H1 (cell line): ENCODE measurements around the gene PNMA8C.

ENCODE experiments used
- CBX8 ChIP-seq: fragments of 300-800, 300-1000 bp; sonication (generic); IDR thresholded peaks from 2 replicates; pipeline ENCODE4 v1.7.1; 2016; ENCODE audit warnings: low read depth, low read length, borderline replicate concordance
- FOSL1 ChIP-seq: IDR thresholded peaks from 2 replicates; pipeline ENCODE4 v1.6.1; 2011; ENCODE audit warnings: mild to moderate bottlenecking, low read depth, low read length, moderate library complexity; ENCODE audit not compliant: insufficient read depth
- HDAC2 ChIP-seq, 2 experiments: fragments of 300-600 bp in 1 of 2; sonication (generic) in 1 of 2; IDR thresholded peaks; 2 replicates each; pipeline ENCODE4 v1.6.1; 2011 to 2012; ENCODE audit warnings: low read depth in 2 of 2, low read length in 2 of 2, mild to moderate bottlenecking in 2 of 2, moderate library complexity in 2 of 2, borderline replicate concordance in 1 of 2, inconsistent platforms in 1 of 2
- HDAC6 ChIP-seq: IDR thresholded peaks from one replicate; pipeline ENCODE4 v1.7.1; 2012; ENCODE audit warnings: low read depth, mild to moderate bottlenecking, inconsistent platforms, low read length, moderate library complexity
- NRF1 ChIP-seq: IDR thresholded peaks from 2 replicates; pipeline ENCODE4 v1.6.1; 2011; ENCODE audit warnings: mild to moderate bottlenecking, low read depth, low read length, improper control_type of control experiment
- POLR2A ChIP-seq, 2 experiments: IDR thresholded peaks; 1 replicate in 1 of 2; 2 replicates in 1 of 2; pipeline ENCODE4 v1.6.1; 2011; ENCODE audit warnings: low read depth in 2 of 2, low read length in 2 of 2, mild to moderate bottlenecking in 2 of 2; ENCODE audit errors: control extremely low read depth in 1 of 2
- POLR2AphosphoS5 ChIP-seq: IDR thresholded peaks from 2 replicates; pipeline ENCODE4 v1.6.1; 2011; ENCODE audit warnings: low read depth, low read length
- RAD21 ChIP-seq, 2 experiments: IDR thresholded peaks in 1 of 2; conservative IDR thresholded peaks in 1 of 2; 2 replicates each; pipeline ENCODE4 v1.6.1; 2011; ENCODE audit warnings: low read depth in 2 of 2, low read length in 2 of 2, improper control_type of control experiment in 1 of 2, inconsistent platforms in 1 of 2, mild to moderate bottlenecking in 1 of 2, moderate library complexity in 1 of 2
- RFX5 ChIP-seq: IDR thresholded peaks from 2 replicates; pipeline ENCODE4 v1.6.1; 2011; ENCODE audit warnings: low read depth, low read length, improper control_type of control experiment, borderline replicate concordance
- SUZ12 ChIP-seq: fragments of 200-600 bp; sonication (generic); IDR thresholded peaks from 2 replicates; pipeline ENCODE4 v1.6.1; 2012; ENCODE audit warnings: mild to moderate bottlenecking, inconsistent platforms, low read length, moderate library complexity, mixed read lengths
- TAF1 ChIP-seq: IDR thresholded peaks from 2 replicates; pipeline ENCODE4 v1.6.1; 2011; ENCODE audit warnings: mild to moderate bottlenecking, low read depth, low read length
- TF ChIP-seq, protein P1 (sequence below), 3 experiments: IDR thresholded peaks; 1 replicate in 2 of 3; 2 replicates in 1 of 3; pipeline versions ENCODE4 v1.5.1 to v1.6.1; 2011; ENCODE audit warnings: low read length in 3 of 3, mild to moderate bottlenecking in 3 of 3, inconsistent platforms in 2 of 3, low read depth in 1 of 3, moderate library complexity in 1 of 3; ENCODE audit not compliant: insufficient read depth in 1 of 3; ENCODE audit errors: control extremely low read depth in 1 of 3
- TF ChIP-seq, protein P2 (sequence below): IDR thresholded peaks from 2 replicates; pipeline ENCODE4 v1.6.1; 2012; ENCODE audit warnings: inconsistent platforms

DNA sequence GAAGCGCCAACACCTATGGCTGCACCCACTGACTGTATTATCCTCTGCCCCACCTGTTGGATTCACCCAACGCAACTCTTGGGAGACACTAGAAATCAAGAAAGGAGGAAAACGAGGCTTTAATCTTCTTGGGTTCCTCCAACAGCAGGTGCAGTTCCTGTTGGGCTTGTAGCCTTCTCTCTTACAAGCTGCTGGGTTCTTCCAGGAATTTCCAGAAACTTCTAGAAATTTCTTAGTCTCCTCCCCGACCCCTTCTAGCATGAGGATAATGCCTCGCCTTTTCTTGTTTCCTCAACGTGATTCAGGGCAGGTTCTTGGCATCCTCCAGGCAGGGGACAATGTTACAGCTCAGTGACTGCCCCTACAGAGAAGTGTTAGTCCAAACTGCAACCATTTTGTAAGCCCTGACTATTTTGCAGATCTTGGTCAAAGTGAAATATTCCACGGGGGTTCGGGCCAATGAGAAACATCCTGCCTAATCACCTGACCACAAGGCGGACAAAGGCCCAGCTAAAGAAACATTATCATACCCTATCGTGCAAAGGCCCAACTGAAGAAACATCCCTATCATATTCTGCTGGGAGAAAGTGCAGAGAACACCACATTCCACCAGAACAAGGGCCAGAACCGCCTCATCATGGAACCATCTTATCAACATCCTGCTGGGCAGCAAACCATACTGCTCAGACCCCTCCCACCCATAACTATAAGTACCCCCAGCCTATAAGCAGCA lies 43.2 kb upstream of the PNMA8C start:
- TF ChIP-seq, protein P1, sequence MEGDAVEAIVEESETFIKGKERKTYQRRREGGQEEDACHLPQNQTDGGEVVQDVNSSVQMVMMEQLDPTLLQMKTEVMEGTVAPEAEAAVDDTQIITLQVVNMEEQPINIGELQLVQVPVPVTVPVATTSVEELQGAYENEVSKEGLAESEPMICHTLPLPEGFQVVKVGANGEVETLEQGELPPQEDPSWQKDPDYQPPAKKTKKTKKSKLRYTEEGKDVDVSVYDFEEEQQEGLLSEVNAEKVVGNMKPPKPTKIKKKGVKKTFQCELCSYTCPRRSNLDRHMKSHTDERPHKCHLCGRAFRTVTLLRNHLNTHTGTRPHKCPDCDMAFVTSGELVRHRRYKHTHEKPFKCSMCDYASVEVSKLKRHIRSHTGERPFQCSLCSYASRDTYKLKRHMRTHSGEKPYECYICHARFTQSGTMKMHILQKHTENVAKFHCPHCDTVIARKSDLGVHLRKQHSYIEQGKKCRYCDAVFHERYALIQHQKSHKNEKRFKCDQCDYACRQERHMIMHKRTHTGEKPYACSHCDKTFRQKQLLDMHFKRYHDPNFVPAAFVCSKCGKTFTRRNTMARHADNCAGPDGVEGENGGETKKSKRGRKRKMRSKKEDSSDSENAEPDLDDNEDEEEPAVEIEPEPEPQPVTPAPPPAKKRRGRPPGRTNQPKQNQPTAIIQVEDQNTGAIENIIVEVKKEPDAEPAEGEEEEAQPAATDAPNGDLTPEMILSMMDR (IDR thresholded peaks at IDR 0.05; ENCODE audit: control extremely low read depth in 1 of 3, insufficient read depth in 1 of 3, low read depth in 1 of 3, low read length in 3 of 3), result no peak
- TF ChIP-seq HDAC6 (no peak), TAF1 (no peak), SUZ12 (no peak), HDAC2 (IDR thresholded peaks at IDR 0.05; ENCODE audit: borderline replicate concordance in 1 of 2, low read depth in 2 of 2, low read length in 2 of 2) (no peak), CBX8 (no peak), POLR2A (IDR thresholded peaks at IDR 0.05; ENCODE audit: control extremely low read depth in 1 of 2, low read depth in 2 of 2, low read length in 2 of 2) (no peak), POLR2AphosphoS5 (no peak), FOSL1 (no peak), RAD21 (IDR thresholded peaks at IDR 0.05 in 1 of 2, conservative IDR thresholded peaks at IDR 0.05 in 1 of 2; ENCODE audit: low read depth in 2 of 2, low read length in 2 of 2) (no peak), RFX5 (no peak), NRF1 (no peak)
- TF ChIP-seq, protein P2, sequence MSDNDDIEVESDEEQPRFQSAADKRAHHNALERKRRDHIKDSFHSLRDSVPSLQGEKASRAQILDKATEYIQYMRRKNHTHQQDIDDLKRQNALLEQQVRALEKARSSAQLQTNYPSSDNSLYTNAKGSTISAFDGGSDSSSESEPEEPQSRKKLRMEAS, result no peak
